H54 (cell line): Measurements from ENCODE around the gene KDM6A.
"Not testable (repeated sequence)": the region's sequence is repeated elsewhere in the genome, so short reads cannot be mapped to it uniquely, and the experiment has no call there.

ENCODE experiments used
- DNase-seq: peaks from one replicate; pipeline ENCODE4 v3.0.0; 2011; ENCODE audit warnings: low spot score, mixed read lengths; ENCODE audit not compliant: insufficient read length
- FAIRE-seq: peaks from 3 replicates; lab custom pipeline; 2011; peaks lifted over from hg19 to GRCh38; lab: Jason Lieb, UNC
- POLR2A ChIP-seq: IDR thresholded peaks from 2 replicates; pipeline ENCODE4 v1.6.1; 2011; ENCODE audit warnings: low read depth, mild to moderate bottlenecking, low read length

Gene KDM6A

DNA sequence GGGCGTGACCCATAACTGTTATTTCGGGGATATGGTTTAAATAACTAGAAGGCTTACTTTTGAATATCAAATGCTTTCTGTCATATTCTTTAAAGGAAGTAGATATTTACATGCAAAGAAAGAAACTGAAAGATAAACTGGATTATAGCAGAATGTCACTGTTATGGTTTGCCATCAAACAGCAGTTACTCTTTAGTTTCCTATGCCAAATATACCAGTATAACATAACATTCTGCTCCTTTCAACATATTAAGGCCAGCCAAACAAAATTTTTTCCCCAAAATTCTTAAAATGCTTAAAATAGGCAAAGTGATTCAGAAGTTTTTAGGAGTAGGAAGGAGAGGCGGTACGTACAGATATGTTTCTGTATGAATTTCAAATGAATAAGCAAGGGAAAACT lies 27.0 kb downstream of the KDM6A start:
- no peak for DNase-seq
- no peak for FAIRE-seq
- no peak for TF ChIP-seq POLR2A

GRCh38 chrX:44903107-44903506 lies 30.1 kb downstream of the KDM6A start:
- FAIRE-seq (no peak), DNase-seq (no peak)
- TF ChIP-seq POLR2A, result no peak

DNA sequence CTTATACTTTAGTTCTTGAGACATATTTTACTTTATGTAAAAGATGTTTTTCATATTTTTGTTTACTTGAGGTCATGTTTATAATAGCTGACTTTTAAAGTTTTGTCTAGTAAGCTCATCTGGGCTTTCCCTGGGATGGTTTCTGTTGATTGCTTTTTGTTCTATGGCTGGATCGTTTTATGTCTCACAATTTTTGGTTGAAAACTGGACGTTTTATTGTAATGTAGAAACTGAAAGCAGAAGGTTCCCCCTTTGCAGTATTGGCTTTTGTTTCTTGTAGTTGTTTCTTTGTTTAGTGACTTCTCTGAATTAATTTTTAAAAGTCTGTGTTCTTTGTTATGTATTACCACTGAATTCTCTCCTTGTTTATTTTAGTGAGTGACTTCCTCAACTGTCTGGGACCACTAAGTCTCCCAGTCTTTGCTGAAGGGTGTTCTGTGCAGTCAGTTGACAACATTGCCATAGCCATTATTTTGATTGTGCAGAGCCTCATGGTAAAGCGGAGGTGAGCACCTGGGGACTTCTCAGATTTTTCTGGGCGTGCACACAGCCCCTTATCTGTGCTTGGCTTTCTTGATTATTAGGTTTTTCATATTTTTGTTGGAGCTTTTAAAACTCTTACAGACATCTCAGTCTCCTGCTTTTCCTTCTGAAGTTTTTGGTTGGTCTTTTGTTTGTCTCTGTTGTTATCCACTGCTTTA lies 31.0 kb downstream of the KDM6A start:
- TF ChIP-seq POLR2A, result no peak
- no peak for DNase-seq
- FAIRE-seq, result no peak

GRCh38 chrX:44904542-44905115 lies 31.6 kb downstream of the KDM6A start:
- DNase-seq (no peak), FAIRE-seq (no peak)
- TF ChIP-seq POLR2A, result no peak

DNA sequence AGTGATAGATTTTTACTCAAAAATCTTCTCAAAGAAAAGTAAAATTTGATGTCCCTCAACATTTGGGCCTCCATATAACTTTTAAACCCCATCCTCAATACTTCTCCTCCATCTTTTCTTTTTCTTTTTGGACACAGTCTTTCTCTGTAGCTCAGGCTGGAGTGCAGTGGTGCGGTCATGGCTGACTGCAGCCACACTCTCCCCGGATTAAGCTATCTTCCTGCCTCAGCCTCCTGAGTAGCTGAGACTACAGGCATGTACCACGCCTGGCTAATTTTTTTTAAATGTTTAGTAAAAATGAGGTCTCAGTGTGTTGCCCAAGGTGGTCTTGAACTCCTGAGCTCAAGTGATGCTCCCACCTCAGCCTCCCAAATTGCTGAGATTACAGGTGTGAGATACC lies 33.1 kb downstream of the KDM6A start:
- FAIRE-seq, result no peak

GRCh38 chrX:44906542-44906941 lies 33.6 kb downstream of the KDM6A start:
- no peak for TF ChIP-seq POLR2A
- FAIRE-seq (no peak), DNase-seq (no peak)

More for the DNA sequence above, 33.1 kb downstream of the KDM6A start:
- no peak for DNase-seq
- no peak for TF ChIP-seq POLR2A

GRCh38 chrX:44908153-44908552 lies 35.2 kb downstream of the KDM6A start:
- no peak for TF ChIP-seq POLR2A
- FAIRE-seq (no peak), DNase-seq (no peak)

- DNase-seq, result no peak
- no peak for FAIRE-seq
- TF ChIP-seq POLR2A, result no peak
Observed at GRCh38 chrX:44908827-44909226, 35.8 kb downstream of the KDM6A start.

DNA sequence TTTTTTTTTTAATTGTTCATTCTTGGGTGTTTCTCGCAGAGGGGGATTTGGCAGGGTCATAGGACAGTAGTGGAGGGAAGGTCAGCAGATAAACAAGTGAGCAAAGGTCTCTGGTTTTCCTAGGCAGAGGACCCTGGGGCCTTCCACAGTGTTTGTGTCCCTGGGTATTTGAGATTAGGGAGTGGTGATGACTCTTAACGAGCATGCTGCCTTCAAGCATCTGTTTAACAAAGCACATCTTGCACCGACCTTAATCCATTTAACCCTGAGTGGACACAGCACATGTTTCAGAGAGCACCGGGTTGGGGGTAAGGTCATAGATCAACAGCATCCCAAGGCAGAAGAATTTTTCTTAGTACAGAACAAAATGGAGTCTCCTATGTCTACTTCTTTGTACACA lies 37.5 kb downstream of the KDM6A start:
- not testable (repeated sequence) for FAIRE-seq, DNase-seq

GRCh38 chrX:44911074-44911600 lies 38.1 kb downstream of the KDM6A start:
- not testable (repeated sequence) for FAIRE-seq, DNase-seq

GRCh38 chrX:44913656-44914531 lies 40.9 kb downstream of the KDM6A start:
- DNase-seq, result no peak
- TF ChIP-seq POLR2A, result no peak
- no peak for FAIRE-seq

GRCh38 chrX:44914532-44915198 lies 41.7 kb downstream of the KDM6A start:
- FAIRE-seq (no peak), DNase-seq (no peak)
- no peak for TF ChIP-seq POLR2A

GRCh38 chrX:44915361-44915868 lies 42.4 kb downstream of the KDM6A start:
- no peak for TF ChIP-seq POLR2A
- FAIRE-seq (no peak), DNase-seq (no peak)
